ENCODE data around the gene USP32.
"Not testable (repeated sequence)": the region's sequence is repeated elsewhere in the genome, so short reads cannot be mapped to it uniquely, and the experiment has no call there.

USP32 gene

GRCh38 chr17:60211282-60211681, 180.7 kb downstream of the USP32 start:
- not testable (repeated sequence) for H3K4me3 ChIP-seq (ENCODE audit: insufficient read depth, low read length, poor library complexity, severe bottlenecking); H3K27ac ChIP-seq (ENCODE audit: low read depth, low read length); H3K9me2 ChIP-seq (replicated peaks; ENCODE audit: insufficient read depth, low read length); H3K4me2 ChIP-seq (ENCODE audit: low read depth, low read length, poor library complexity, severe bottlenecking); H3K36me3 ChIP-seq (ENCODE audit: low read length); H3K79me2 ChIP-seq (ENCODE audit: insufficient read depth, low read length); H3K9me3 ChIP-seq (ENCODE audit: insufficient read depth, low read length); H3K27me3 ChIP-seq (ENCODE audit: low read length); H4K20me1 ChIP-seq (ENCODE audit: low read depth, low read length); H2AFZ ChIP-seq (ENCODE audit: low read depth, low read length, severe bottlenecking); H3K9ac ChIP-seq (ENCODE audit: low read length); H3F3A ChIP-seq (ENCODE audit: insufficient read depth)

GRCh38 chr17:60208302-60208701, 183.6 kb downstream of the USP32 start:
- H3K36me3 ChIP-seq (ENCODE audit: low read length); H3K27me3 ChIP-seq (ENCODE audit: low read length); H3K9me3 ChIP-seq (ENCODE audit: insufficient read depth, low read length); H3K4me2 ChIP-seq (ENCODE audit: low read depth, low read length, poor library complexity, severe bottlenecking); H4K20me1 ChIP-seq (ENCODE audit: low read depth, low read length); H3K79me2 ChIP-seq (ENCODE audit: insufficient read depth, low read length); H3K27ac ChIP-seq (ENCODE audit: low read depth, low read length); H3K9ac ChIP-seq (ENCODE audit: low read length); H3K4me3 ChIP-seq (ENCODE audit: insufficient read depth, low read length, poor library complexity, severe bottlenecking); H2AFZ ChIP-seq (ENCODE audit: low read depth, low read length, severe bottlenecking); H3F3A ChIP-seq (ENCODE audit: insufficient read depth); H3K9me2 ChIP-seq (replicated peaks; ENCODE audit: insufficient read depth, low read length): not testable (repeated sequence)

GRCh38 chr17:60205782-60206181, 186.2 kb downstream of the USP32 start:
- H4K20me1 ChIP-seq (ENCODE audit: low read depth, low read length); H3K27ac ChIP-seq (ENCODE audit: low read depth, low read length); H3K4me2 ChIP-seq (ENCODE audit: low read depth, low read length, poor library complexity, severe bottlenecking); H3K27me3 ChIP-seq (ENCODE audit: low read length); H3F3A ChIP-seq (ENCODE audit: insufficient read depth); H3K9me2 ChIP-seq (replicated peaks; ENCODE audit: insufficient read depth, low read length); H3K9me3 ChIP-seq (ENCODE audit: insufficient read depth, low read length); H3K79me2 ChIP-seq (ENCODE audit: insufficient read depth, low read length); H3K4me3 ChIP-seq (ENCODE audit: insufficient read depth, low read length, poor library complexity, severe bottlenecking); H3K9ac ChIP-seq (ENCODE audit: low read length); H2AFZ ChIP-seq (ENCODE audit: low read depth, low read length, severe bottlenecking); H3K36me3 ChIP-seq (ENCODE audit: low read length): not testable (repeated sequence)

GRCh38 chr17:60198630-60199029, 193.3 kb downstream of the USP32 start:
- H3K9me2 ChIP-seq (replicated peaks; ENCODE audit: insufficient read depth, low read length); H3K79me2 ChIP-seq (ENCODE audit: insufficient read depth, low read length); H3F3A ChIP-seq (ENCODE audit: insufficient read depth); H3K4me2 ChIP-seq (ENCODE audit: low read depth, low read length, poor library complexity, severe bottlenecking); H3K9ac ChIP-seq (ENCODE audit: low read length); H2AFZ ChIP-seq (ENCODE audit: low read depth, low read length, severe bottlenecking); H4K20me1 ChIP-seq (ENCODE audit: low read depth, low read length); H3K9me3 ChIP-seq (ENCODE audit: insufficient read depth, low read length); H3K36me3 ChIP-seq (ENCODE audit: low read length); H3K4me3 ChIP-seq (ENCODE audit: insufficient read depth, low read length, poor library complexity, severe bottlenecking); H3K27me3 ChIP-seq (ENCODE audit: low read length); H3K27ac ChIP-seq (ENCODE audit: low read depth, low read length): not testable (repeated sequence)

- not testable (repeated sequence) for H3K9ac ChIP-seq (ENCODE audit: low read length); H3K4me3 ChIP-seq (ENCODE audit: insufficient read depth, low read length, poor library complexity, severe bottlenecking); H3K4me2 ChIP-seq (ENCODE audit: low read depth, low read length, poor library complexity, severe bottlenecking); H3K9me2 ChIP-seq (replicated peaks; ENCODE audit: insufficient read depth, low read length); H3K27me3 ChIP-seq (ENCODE audit: low read length); H3K79me2 ChIP-seq (ENCODE audit: insufficient read depth, low read length); H3K36me3 ChIP-seq (ENCODE audit: low read length); H3K9me3 ChIP-seq (ENCODE audit: insufficient read depth, low read length); H2AFZ ChIP-seq (ENCODE audit: low read depth, low read length, severe bottlenecking); H3F3A ChIP-seq (ENCODE audit: insufficient read depth); H3K27ac ChIP-seq (ENCODE audit: low read depth, low read length); H4K20me1 ChIP-seq (ENCODE audit: low read depth, low read length)
Measured at GRCh38 chr17:60194141-60194540, 197.8 kb downstream of the USP32 start.

GRCh38 chr17:60193482-60193881, 198.5 kb downstream of the USP32 start:
- Histone ChIP-seq H3K9me2 (replicated peaks; ENCODE audit: insufficient read depth, low read length) (no peaks in the 10 kb centered on the region), H3K79me2 (ENCODE audit: insufficient read depth, low read length) (no peaks in the 10 kb centered on the region), H2AFZ (ENCODE audit: low read depth, low read length, severe bottlenecking) (no peak overlapping the region), H3K9me3 (ENCODE audit: insufficient read depth, low read length) (no peaks in the 10 kb centered on the region), H3K9ac (ENCODE audit: low read length) (no peak overlapping the region), H3K36me3 (ENCODE audit: low read length) (no peaks in the 10 kb centered on the region), H3K4me3 (ENCODE audit: insufficient read depth, low read length, poor library complexity, severe bottlenecking) (no peak overlapping the region), H3K4me2 (ENCODE audit: low read depth, low read length, poor library complexity, severe bottlenecking) (no peak overlapping the region), H4K20me1 (ENCODE audit: low read depth, low read length) (no peaks in the 10 kb centered on the region), H3K27ac (ENCODE audit: low read depth, low read length) (no peak overlapping the region), H3K27me3 (ENCODE audit: low read length) (no peaks in the 10 kb centered on the region), H3F3A (ENCODE audit: insufficient read depth) (no peaks in the 10 kb centered on the region)
- TF ChIP-seq CTCF (IDR thresholded peaks at IDR 0.05; ENCODE audit: insufficient read depth, low read length, poor library complexity, severe bottlenecking) (no peak), EZH2phosphoT487 (conservative IDR thresholded peaks at IDR 0.05; ENCODE audit: low read length) (no peak)

GRCh38 chr17:60193032-60193431, 198.9 kb downstream of the USP32 start:
- not testable (repeated sequence) for H3K4me2 ChIP-seq (ENCODE audit: low read depth, low read length, poor library complexity, severe bottlenecking); H3K36me3 ChIP-seq (ENCODE audit: low read length)

More at GRCh38 chr17:60193032-60193431, 198.9 kb downstream of the USP32 start:
- H3K9me2 ChIP-seq (replicated peaks; ENCODE audit: insufficient read depth, low read length); H3K27ac ChIP-seq (ENCODE audit: low read depth, low read length); H3K79me2 ChIP-seq (ENCODE audit: insufficient read depth, low read length); H4K20me1 ChIP-seq (ENCODE audit: low read depth, low read length); H3K9ac ChIP-seq (ENCODE audit: low read length); H2AFZ ChIP-seq (ENCODE audit: low read depth, low read length, severe bottlenecking); H3K4me3 ChIP-seq (ENCODE audit: insufficient read depth, low read length, poor library complexity, severe bottlenecking); H3K27me3 ChIP-seq (ENCODE audit: low read length); H3F3A ChIP-seq (ENCODE audit: insufficient read depth); H3K9me3 ChIP-seq (ENCODE audit: insufficient read depth, low read length): not testable (repeated sequence)

Measured in SU-DHL-6 (cell line).